Stimulated activated CD4-positive, alpha-beta T cell treated with anti-CD3 and anti-CD28 coated beads, Interleukin-2, amount 100 ng/mL, for 48 hours (primary cell): ENCODE results near the gene NOC3L.

ENCODE experiments used
- DNase-seq, 2 donors: peaks; one replicate each; pipeline ENCODE4 v3.0.0-alpha.2; 2020

NOC3L gene

DNA sequence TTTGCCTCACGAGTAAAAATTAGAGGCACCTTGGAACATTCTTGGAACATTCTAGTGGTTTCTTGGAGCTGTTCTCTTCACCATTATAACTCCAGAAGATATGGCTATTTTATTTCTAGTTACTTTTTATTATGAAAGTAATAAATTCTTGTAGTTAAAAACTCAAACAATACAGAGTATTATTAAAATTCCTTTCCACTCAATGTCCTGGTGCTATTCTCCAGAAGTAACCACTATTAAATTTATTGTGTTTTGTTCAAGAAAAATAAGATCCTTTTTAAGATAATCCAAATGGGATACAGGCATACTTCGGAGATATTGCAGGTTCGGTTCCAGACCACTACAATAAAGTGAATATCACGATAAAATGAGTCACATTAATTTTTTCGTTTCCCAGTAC, 68.6 kb downstream of the NOC3L start:
- no peak for DNase-seq

DNA sequence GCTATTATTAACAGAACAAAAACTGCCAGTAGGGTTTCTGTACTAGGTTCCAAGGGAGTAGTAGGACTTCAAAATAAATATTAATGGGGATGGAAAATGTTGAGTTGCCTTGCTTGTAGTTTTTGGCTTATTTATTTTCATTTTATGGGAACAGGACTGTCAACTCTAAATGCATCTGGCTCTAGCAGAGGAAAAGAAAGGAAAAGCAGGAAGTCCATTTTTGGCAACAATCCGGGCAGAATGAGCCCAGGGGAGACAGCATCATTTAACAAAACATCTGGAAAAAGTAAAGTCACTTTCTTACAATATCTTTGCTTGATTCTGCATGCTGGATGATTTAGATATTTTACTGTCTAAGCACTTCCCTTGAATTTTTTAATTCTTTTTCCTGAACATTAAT, 69.4 kb downstream of the NOC3L start:
- DNase-seq, result no peak

DNA sequence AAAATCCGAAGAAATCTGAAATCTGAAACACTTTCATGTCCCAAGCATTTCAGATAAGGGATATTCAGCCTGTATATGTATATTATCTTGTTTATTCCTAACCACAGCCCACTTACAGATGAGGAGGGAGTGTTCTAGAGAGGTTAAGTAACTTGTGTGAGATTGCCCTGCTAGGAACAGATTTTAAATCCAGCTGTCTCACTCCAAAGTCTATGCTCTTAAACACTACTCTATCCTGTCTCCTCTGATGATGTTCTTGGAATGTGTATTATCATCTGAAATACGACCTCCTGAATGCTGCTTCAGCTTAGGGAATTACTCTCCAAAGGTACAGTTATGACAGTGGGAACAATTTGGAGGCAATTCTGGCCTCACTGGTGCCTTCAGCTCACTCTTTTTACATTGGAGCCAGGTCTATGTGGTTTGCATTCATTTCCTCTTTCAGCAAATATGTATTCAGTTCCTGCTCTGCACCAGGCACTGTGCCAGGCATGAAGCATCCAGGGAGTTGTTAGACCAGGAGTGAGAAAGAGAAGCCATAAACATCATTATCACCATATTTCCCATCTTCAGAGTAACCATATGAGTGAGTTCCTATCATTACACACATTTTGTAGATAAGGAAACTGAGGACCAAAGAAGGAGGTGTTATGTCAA, 70.2 kb downstream of the NOC3L start:
- DNase-seq, result no peak

DNA sequence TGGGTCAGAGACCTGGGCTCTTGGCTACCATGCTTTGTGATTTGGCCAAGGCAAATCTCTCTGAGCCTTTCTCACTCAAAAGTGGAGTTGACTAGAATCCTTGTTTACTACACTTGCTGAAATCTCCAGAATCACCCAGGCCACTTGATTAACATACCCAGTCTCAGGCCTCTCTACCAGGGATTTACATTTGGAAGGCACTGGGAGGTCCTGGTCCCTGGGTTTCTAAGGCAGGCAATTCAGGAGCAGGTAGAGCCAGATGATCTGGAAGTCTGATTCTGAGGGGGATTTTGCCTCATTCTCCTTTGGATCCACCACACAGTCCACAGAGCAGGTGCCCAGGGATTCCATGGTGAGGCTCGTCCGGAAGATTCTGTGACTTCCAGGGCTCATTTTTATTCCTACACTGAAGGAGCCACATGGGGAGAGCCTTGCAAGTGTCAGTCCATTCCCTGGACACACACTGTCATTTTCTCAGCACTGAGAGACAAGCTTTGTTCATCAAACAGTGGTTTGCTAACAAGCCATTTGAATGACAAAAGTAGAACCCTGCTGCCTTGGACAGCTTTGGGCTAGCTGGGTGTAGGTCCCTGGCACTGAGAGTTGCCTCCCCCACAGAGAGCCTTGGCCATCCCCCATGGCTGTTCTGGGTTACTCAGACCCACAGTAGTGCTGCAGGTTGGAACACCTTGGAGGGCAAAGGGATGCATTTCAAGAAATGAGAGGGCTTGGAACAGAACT, 74.2 kb downstream of the NOC3L start:
- DNase-seq, result no peak

DNA sequence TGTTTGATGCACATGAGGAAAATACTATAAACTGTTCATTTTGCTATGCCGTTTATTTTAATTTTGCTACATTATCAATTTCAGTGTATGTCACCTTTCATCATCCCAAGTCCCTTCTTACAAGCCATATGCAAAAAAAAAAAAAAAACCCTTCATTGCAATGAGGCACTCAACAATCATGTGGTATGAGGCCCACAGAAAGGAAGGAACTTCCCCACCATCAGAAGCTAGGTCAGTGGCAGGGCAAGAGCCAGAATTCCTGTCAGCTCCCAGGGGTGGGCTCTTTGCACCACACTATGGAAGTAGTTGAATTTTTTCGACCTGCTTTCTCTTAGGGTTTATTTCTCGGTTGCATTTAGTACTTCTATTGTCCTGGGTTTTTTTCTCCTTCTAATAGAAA, 75.4 kb downstream of the NOC3L start:
- DNase-seq, result no peak

DNA sequence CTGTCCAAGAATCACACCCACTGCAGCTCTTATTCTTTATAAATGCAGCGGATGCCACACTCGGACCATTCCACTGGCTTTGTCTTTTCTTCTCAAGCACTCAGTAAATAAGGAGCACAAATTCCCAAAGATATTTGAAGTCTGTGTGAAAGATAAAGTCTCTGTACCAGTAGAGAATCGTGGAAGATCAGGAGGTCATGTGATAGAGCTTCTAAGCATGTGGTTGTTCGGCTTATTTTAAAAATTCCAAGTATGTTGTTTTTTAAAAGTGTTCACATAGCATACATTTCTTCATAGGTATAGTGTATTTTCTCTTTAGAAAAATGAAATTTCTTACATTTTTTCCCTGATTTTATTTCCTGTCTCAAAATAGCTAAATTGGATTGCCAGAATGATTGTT, 75.8 kb downstream of the NOC3L start:
- no peak for DNase-seq

DNA sequence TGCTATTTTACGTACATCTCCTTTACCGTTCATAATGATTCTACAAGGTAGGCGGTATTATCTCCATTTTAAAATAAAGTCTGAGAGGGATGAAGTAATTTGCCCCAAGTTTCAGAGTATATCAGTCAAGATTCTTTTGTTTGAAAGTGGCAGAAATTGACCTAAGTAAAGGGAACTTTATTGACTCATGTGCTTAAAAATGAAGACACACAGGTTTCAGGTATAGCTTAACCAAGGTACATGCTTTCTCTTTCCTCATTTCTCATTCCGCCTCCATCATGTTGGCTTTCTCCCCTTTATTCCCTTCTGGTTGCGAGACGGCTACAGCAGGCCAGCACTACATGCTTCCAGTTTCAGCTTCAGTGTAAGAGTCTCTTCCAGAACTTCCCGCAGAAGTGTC, 77.5 kb downstream of the NOC3L start:
- no peak for DNase-seq
